ENCODE measurements around the gene UNC5A.

UNC5A gene

GRCh38 chr5:176880366-176881020 lies 70.1 kb downstream of the UNC5A start:
- no peak for DNase-seq (ENCODE audit: low read depth)

GRCh38 chr5:176881021-176881749 lies 70.8 kb downstream of the UNC5A start:
- no peak for DNase-seq (ENCODE audit: low read depth)

GRCh38 chr5:176881816-176882566 lies 71.6 kb downstream of the UNC5A start:
- no peak for DNase-seq (ENCODE audit: low read depth)

- no peak for DNase-seq (ENCODE audit: low read depth)
Observed at GRCh38 chr5:176882567-176882903, 72.2 kb downstream of the UNC5A start.

- no peak for DNase-seq (ENCODE audit: low read depth)
Observed at GRCh38 chr5:176883700-176884570, 73.6 kb downstream of the UNC5A start.

GRCh38 chr5:176884571-176884890 lies 74.2 kb downstream of the UNC5A start:
- no peak for DNase-seq (ENCODE audit: low read depth)

DNA sequence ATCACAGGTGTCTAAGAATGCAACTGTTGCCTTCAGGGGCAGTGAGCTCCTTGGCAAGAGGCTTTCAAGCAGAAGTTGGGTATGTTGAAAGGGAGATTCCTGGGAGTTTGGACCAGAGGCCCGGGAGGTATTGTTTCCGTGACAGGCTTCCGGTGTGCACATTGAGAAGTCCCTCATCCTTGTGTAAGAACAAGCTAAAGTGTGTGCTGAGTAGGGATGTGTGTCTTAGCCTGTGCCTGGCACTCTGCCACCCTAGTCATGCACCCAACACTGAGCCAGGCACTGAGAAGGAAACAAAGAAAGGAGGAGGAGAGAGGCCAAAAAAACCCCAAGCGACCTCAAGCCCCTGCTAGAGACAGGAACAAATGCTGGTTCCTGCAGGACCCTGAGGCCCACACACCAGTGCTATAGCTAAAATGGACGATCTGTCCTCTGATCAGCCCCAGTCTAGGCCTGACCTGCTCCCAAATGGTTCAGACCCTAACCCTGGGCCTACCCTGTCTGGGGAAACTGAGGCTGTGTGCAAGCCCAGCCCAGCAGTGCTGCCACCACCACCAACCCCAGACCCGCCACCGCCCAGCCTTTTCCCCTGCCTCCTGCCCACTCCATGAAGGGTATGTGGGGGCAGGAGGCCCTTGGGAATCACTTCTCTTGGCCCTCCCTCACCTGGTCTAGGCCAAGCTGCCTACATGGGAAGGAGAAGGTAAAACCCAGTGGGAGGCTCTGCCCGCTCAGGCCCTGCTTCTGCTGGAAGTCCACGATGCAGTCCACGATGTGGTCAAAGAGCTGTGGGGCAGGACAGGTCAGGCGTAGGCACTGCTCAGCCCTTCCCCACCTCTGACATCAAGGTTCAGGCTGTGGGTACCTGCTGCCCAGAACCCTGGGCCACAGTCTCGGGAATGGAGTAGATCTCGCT lies 76.2 kb downstream of the UNC5A start:
- no peak for DNase-seq (ENCODE audit: low read depth)

DNA sequence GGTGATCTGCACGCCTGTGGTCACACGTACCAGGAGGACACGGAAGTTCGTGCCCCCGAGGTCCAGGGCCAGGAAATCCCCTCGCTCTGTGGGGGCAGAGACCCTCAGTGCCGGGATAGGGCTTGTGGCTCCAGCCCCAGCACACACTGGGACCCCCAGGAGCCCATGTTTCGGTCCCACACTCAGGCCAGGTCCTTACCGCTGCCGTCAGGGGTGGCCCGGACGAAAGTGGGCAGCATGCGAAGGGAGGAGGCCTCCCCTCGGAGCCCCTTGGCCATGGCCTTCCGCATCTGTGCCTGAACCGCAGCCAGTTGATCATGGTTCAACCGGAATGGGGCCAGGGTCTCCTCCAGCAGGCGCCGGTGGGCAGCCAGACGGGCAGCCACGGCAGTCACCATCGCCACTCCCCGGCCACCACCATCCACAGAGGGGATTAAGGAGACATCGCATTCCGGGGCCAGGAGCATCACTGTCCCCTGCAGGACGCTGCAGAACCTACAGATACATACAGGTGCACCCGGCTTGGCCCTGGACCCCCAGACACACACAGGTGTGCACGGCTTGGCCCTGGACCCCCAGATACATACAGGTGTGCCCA lies 77.0 kb downstream of the UNC5A start:
- no peak for DNase-seq (ENCODE audit: low read depth)

- no peak for DNase-seq (ENCODE audit: low read depth)
Observed at GRCh38 chr5:176888016-176888864, 77.9 kb downstream of the UNC5A start.

DNA sequence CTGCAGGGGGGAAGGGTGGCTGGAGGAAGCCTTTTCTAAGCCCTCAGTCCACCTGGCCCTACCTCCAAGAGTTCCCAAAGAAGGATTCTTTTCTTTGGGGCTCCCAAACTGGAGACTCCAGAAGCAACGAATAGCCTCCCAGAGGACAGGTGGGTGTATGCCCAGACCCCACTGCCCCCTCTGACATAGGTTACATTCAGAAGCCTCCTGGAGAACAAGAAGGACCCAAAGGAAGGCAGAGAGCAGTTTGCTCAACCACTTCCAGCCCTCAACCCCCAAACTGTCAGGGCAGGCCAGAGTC lies 78.5 kb downstream of the UNC5A start:
- no peak for DNase-seq (ENCODE audit: low read depth)

DNA sequence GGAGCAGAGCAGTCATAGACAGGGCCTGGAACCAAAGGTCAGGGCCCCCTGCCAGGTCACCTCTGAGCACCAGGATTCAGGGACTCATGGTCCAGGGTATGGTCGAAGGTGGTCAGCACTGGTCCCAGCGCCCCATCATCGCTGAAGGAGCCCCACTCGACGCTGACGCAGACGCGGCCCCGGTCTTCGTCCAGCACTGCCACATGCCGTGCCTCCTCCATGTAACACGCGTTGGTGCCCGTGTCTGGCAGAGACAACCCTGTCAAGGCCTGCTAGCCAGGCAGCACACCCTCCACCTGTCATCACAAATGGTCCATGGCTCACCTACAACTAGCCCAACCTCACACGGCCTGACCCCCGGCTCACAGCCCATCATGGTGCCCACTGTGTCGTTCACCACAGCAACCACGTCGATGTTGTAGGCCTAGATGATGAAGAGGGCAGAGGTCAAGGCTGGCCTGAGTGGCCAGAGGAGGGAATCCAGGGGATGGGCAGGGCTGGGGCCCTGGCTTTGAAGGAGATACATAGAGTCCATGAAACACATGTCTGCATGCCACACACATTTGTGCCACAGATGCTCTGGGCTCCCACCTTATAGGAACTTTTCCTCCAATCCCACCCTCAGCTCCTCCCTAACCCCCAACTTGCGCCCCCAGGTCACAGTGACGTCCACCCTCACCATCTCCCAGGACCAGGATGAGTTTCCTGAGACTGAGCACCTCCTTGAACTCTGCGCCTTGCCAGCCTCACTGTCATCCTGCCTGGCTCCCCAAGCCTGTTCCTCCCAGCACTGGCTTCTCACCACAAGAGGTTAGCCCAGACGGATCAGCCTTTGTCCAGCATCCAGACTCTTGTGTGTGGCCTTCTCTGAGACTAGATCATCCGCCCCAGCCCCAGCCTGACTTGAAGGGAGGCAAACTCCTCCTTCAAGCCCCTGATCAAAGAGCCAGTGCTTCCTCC lies 79.2 kb downstream of the UNC5A start:
- no peak for DNase-seq (ENCODE audit: low read depth)

GRCh38 chr5:176890455-176891330 lies 80.3 kb downstream of the UNC5A start:
- DNase-seq (ENCODE audit: low read depth): no peak

GRCh38 chr5:176891331-176891958 lies 81.1 kb downstream of the UNC5A start:
- no peak for DNase-seq (ENCODE audit: low read depth)

DNA sequence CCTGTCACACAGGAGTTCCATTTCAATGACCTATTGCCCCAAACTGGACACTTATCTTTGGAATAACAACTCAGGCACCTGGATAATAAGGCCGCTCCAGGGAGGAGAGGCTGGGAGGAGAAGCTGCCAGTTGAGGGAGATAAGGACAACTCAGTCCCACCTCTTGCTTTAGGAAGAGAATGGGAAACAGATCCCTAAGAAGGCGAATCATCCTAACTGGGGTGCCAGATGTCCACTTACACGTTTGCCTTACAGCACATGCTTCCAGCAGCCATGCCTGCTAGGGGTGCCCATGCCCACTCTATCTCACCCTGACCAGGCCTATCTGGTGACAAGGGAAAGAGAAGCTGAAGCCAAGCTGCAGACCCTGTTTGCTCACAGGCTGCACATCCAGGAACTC lies 82.3 kb downstream of the UNC5A start:
- DNase-seq (ENCODE audit: low read depth): no peak

- no peak for DNase-seq (ENCODE audit: low read depth)
Observed at GRCh38 chr5:176894298-176894697, 83.9 kb downstream of the UNC5A start.

DNA sequence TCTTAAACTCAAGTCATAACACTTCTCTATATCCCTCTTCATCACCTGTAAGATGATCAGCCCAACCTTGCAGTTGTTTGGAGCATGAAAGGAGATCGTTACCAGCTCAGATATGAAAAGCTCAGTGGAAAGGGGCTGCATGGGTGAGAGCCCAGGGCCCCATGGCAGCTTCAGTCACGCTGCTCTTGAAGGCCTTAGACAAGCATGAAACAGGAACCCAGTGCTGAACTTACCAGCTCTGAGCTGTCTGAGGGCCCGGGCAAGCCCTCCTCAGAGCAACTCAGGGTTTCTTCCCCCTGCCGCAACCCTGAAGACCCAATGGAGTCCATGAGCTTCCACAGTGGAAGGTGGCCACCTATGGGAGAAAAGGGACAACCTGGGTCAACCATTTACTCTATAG lies 85.5 kb downstream of the UNC5A start:
- no peak for DNase-seq (ENCODE audit: low read depth)

- DNase-seq (ENCODE audit: low read depth): no peak
Observed at GRCh38 chr5:176897263-176897662, 86.9 kb downstream of the UNC5A start.
